NCI-H2029 (cell line): ENCODE measurements around the gene AZU1.

Experiments used
- DNase-seq: peaks from one replicate; lab custom pipeline; 2025; lab: John Stamatoyannopoulos, UW

AZU1 gene

DNA sequence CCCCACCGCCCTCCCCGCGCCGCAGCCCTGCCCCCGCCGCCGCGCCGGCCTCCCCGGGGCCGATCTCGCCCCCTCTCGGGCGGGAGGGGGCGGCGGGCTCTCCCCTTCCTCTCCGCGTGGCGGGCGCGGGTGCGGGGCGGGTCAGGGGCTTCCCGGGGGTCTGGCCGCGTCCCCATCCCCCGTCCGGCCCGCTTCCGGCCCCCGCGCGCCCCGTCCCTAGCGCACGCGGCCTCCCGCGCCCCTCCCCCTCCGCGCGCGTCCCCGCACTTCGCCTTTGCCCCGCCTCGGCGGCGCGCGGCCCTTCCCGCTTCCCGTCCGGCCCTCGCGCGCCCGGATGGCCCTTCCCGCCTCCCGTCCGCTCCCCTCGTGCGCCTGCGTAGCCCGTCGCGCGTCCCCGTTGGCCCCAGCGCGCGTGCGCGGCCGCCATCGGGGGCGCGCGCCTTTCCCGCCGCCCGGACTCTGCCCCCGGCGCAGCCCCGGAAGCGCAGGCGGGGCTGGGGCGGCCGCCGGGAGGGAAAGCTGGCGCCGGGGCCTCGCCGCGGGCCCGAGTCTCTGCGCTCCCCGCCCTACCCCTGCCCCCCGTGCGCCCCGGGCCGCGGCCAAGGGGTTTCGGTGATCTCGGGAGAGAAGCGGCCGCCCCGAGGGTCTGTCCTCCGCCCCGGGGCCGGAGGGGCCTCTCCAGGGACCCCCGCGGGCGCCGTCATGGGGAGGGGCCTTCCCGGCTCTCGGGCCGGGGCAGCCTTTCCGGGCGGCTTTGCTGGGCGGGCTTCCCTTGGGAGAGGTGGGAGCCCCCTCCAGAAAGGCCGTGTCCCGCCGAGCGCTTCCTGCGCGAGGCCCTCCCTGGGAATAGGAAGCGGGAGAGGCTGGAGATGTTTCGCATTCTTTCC lies 29.9 kb upstream of the AZU1 start:
- peak; percentile 87 for DNase-seq

DNA sequence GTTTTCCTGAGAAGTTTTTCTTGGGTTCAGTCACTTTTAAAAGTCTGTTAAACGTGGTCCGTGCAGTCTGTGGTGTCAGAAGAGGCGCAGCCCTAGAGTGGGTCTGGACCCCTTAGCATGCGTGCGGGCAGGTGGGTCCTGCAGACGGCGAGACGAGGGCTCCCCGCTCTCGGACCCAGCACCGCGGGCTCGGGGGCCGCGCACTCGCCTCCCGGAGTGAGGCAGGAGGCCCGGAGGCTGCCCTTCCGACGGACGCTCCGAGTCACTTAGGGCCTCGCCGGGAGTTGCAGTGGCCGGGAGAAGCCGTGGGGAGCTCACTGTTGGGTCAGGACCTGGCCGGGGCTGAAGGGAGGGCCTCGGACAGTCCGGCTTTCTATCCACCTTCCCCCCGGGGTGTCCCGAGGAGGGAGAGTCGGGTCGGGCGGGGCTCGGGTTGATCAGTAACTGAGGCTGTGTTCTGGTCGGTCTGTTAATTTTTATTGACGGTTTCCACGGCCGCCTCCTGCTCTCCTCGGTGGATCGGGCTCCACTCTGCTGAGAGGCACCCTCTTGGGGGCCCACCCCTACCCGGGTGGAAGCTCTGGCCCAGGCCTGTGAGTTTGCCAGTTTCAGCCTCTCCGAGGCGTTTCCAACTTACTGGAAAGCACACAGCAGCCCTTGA lies 29.1 kb upstream of the AZU1 start:
- DNase-seq: no peak

DNA sequence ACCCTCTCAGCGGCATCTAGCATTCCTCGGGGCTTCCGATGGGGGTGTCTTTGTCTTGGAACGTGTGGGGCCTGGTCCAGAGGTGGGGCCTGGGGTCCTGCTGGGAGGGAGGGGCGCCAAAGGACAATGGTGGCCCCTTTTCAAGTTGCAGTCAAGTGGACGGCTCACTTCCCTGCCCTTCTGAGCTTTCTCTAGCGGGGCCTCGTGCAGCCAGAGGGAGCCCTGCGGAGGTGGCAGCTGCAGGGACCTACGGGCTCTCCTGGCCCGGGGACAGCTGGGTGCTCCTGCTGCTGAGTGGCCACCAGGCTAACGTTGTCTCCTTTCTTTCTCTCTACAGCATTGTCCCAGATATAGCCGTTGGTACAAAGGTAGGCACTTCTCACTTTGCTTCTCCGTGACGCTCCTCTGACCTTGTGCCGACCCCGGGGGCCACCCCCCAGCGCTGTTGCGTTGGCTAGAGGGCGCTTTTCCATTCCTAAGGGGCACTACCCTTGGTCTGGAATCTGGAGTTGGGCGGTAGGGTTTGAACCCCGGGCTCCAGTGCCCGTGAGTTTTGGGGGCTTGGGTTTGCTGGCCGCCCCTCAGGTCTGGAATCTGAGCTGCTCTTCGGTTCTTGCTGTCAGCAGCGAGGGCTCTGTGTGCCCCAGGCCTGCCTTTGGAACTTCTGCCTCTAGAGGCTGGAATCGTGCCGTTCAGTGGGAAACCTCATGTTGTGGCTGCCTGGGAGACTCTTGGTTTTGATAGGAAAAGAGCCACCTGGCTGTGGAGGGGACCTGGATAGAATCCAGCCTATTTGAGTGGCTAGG lies 28.4 kb upstream of the AZU1 start:
- no peak for DNase-seq

DNA sequence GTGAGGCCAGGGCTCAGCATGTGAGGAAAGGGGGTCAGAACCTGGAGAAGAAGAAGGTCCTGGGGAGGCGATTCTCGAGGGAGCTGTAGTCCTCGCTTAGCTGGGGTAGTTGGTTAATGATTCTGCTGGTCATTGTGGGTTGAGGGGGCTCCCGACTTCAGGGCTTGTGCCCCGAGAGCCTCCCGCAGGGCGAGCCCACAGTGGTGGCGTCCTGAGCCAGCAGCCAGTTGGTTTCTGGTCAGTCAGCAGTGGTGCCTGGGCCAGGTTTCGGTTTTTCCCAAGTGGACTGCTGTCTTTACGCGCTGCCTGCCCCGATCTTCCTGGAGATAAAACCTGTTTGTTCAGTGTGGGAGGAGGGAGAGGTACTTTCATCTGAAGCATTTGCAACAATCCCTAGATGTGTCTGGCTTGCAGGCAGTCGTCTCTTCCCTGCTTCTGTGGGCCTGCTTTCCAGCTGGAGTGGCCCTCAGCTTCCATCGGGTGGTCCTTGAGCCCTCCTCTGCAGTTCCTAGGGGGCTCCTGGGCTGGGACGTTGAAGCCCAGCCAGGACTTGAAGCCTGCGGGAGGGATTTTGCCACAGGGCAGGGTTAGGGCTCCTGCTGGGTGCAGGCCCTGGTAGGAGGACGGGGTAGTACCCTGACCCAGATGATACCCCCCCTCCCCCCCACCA lies 27.1 kb upstream of the AZU1 start:
- no peak for DNase-seq

DNA sequence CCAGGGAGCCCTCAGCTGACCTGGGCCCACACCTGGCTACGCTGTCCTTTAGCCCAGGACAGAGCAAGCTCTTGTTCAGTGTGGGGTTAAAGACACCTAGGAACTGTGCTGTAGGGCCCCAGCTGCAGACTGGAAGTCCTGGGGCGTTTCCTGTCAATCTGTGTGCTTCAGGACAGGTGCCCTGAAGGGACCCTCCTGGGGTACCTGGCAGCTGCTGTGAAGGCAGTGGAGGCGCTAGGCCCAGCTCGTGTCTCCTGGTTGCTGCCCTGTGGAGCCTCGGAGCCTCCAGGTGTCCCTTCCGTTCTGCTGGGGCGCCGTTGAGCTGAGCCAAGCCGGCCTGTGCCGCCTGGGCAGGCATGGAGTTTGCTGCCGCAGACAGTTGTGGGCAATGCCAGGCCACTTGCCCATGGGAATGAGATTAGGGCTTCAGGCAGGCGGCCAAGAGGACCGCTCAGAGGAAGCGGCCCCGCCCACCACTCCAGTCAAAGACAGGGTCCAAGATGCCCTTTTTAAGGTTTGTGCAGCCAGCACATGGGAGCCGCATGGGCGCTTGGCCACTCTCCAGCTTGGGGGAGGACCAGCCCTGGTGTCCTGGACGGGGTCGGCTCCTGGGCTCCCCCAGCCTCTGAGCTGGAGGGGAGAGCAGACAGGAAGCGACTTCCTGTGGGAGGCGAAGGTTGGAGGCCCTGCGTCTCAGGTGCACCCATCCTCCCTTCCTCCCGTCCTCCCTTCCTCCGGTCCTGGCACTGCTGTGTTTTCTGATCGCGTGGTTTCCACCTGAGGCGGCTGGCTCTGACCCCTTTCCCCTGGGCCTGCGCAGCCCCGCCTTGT lies 26.4 kb upstream of the AZU1 start:
- peak; percentile 75 for DNase-seq

DNA sequence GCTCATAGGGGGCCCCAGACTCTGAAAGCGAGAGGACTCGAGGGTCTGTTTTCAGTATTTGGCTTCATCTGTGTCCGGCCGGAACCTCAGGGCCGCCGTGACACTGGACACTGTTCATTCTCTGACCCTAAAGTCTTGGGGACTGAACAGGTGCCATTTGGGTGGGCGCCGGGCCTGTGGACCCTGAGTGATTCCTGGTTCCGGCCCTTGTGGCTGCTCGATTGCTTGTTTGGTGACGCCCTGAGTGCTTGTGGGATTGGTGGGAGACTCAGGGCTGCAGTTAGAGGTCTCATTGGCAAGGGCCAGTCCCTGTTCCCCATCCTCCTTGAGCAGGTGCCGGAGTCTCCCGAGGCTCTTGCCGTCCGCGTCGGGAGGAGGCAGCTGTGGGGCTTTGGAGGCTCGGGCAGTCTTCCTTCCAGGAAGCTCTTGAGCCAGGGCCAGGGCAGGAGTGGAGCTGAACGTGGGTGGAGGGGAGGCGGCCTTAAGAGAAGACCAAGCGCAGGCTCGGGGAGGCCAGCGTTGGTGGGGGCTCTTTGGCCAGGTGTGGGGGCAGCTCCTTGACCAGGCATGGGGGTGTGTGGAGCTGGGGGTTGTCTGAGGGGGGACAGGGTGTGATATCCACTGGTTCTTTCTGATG lies 25.7 kb upstream of the AZU1 start:
- DNase-seq: no peak

DNA sequence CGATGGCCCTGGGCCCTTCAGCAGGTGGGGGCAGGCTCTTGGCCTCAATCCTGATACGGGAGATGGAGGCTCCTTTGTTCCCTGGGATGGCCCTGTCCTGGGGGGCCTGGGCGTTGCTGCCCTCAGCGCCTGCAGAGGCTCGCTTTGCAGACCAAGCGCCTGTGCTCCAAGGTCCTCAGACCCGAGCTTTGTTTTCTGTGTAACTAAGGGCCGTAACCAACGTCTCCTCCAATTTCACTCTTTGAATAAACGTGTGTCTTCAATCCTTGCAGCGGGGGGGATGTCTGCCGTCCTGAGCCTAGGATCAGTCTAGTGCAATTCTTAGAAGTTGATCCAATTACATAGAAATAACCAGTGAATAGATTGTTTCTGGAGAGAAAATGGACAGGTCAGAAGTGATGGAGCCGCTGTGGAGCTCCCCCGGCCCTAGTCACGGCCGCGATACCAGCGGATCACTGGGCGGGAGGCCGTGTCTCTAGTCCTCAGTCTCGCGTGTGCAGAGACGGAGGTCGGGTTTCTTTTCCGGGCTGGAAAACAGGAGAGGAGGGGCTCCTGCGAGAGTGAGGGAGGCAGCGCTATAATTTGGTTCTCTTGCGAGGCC lies 25.0 kb upstream of the AZU1 start:
- DNase-seq: peak; percentile 40

DNA sequence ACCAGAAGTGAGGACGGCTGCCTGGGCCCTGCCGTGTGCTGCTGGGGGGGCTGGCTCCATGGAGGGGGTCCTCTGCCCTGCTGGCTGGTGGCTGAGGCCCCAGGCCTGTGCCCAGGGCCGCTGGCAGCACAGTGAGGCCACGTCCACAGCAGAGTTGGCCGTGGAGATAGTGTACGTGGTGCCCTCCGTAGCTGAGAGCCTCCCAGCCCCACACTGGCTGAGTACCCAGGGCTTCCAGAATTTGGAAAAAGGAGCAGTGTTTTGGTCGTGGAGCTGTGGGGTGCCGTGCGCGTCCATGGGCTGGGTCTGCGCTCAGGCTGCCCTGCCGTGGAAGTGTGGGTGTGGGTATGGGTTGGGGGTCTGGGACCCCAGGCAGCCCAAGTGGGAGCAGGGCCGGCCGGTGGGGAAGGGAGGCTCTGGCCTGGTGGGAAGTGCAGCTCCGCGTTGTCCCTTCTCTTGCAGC lies 24.5 kb upstream of the AZU1 start:
- DNase-seq: no peak

DNA sequence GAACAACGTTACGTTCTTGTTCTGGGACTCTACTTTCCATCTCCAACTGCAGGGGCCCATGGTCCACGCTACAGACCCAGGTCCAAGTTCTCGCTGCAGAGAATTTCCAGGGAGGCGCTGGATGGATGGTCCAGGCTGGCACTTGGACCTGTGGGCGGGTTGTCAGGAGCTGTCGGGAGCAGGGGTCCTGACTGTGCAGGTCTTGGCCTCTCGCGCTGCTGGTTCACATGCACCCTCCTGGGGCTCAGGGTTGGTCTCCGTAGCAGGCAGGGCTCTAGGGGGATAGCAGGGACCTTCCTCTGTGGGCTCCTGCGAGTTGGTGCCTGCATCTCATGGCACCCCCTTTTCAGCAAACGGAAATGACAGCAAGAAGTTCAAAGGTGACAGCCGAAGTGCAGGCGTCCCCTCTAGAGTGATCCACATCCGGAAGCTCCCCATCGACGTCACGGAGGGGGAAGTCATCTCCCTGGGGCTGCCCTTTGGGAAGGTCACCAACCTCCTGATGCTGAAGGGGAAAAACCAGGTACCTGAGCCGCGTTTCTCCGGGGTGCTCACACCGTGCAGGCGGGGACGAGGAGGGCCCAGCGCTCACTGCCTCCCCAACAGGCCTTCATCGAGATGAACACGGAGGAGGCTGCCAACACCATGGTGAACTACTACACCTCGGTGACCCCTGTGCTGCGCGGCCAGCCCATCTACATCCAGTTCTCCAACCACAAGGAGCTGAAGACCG lies 23.8 kb upstream of the AZU1 start:
- DNase-seq: no peak

DNA sequence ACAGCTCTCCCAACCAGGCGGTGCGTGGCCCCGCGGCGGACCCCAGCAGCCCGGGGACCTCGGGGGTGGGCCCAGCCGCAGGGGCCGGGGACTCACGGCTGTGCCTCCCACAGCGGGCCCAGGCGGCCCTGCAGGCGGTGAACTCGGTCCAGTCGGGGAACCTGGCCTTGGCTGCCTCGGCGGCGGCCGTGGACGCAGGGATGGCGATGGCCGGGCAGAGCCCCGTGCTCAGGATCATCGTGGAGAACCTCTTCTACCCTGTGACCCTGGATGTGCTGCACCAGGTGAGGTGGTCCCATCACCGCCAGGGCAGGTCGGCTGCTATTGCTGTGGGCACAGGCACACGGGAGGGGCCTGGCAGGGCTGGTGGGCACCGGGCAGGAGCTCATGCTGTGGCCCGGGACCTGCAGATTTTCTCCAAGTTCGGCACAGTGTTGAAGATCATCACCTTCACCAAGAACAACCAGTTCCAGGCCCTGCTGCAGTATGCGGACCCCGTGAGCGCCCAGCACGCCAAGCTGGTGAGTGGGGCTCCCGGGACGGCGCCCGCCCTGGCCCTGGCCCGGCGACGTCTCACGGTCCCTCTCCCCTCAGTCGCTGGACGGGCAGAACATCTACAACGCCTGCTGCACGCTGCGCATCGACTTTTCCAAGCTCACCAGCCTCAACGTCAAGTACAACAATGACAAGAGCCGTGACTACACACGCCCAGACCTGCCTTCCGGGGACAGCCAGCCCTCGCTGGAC lies 23.0 kb upstream of the AZU1 start:
- no peak for DNase-seq

DNA sequence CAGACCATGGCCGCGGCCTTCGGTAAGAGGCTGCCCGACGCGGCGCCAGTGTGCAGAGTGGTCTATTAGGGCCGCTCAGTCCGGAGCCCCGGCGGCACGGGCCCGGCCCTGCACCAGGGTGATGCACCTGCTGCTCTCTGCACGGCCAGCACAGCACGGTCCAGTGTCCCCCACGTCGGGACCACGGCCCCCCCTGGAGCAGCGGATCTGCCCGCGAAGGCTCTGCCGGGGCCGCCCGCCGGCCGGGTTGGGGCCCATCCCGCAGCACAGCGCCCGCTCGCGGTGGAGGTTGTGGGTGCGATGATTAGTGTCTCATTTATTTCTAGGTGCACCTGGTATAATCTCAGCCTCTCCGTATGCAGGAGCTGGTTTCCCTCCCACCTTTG lies 22.5 kb upstream of the AZU1 start:
- DNase-seq: no peak

DNA sequence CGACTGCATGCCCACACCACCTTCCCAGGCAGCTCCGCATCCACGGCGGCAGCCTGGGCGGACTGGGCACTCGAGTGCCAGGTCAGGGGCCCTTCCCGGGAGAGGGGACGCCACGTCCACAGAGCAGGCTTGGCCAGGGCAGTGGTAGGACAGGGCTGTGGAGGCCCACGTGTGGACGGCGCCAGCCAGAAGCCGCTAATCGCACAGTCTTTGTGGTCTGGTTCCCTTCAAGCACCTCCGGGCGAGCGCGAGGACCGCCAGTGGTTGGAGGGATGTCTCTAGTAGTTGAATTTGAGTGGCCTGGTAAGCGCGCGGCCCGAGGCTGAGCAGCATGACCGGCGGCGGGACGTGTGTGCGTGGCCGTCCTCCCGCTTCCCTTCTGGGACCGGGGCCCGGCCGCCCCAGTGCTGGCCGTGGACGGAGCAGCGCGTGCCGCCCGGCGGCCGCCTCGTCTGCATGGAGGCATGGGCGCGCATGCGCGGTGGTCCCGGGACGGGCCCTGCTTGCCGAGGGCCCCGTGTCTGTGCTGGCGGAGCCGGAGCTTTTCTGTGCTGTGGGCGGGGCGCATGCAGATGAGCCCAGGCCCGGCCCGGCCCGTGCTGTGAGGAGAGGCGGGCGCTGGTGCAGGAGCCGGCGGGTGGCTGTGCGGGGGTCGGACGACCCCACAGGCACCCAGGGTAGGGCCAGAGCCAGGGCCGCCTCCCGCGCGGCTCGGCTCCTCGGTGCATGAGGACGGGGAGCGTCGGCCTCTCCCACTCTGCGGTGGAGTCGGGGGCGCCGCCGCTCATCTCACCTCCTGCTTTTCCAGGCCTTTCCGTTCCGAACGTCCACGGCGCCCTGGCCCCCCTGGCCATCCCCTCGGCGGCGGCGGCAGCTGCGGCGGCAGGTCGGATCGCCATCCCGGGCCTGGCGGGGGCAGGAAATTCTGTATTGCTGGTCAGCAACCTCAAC lies 21.8 kb upstream of the AZU1 start:
- DNase-seq: no peak

DNA sequence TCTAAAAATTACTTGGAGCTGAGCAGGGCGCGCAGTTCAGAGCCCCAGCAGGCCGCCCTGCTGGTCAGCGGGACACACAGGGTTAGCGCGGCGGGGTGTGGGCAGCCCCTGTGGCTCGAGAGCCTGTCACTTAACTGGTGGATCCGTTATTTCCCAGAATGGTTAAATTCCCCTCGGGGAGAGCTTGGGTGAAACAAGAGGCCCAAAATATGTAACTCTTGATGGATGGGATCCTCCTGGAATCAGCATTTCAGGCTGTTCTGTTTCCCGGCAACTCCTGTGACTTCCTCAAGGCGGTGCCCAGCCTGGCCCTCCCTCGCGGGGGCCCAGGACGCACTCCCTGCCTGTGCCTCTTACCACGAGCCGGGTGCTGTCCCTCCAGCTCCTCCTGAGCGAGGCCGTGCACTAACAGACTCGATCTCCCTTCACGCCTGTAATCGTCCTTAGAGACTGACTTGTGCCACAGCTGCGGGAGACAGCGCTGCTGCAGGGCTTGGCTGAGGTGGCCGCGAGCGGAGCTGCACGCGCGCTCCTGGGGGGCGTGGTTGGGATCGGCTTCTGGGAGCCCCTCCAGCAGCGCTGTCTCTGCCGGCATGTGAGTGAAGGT lies 20.7 kb upstream of the AZU1 start:
- no peak for DNase-seq

DNA sequence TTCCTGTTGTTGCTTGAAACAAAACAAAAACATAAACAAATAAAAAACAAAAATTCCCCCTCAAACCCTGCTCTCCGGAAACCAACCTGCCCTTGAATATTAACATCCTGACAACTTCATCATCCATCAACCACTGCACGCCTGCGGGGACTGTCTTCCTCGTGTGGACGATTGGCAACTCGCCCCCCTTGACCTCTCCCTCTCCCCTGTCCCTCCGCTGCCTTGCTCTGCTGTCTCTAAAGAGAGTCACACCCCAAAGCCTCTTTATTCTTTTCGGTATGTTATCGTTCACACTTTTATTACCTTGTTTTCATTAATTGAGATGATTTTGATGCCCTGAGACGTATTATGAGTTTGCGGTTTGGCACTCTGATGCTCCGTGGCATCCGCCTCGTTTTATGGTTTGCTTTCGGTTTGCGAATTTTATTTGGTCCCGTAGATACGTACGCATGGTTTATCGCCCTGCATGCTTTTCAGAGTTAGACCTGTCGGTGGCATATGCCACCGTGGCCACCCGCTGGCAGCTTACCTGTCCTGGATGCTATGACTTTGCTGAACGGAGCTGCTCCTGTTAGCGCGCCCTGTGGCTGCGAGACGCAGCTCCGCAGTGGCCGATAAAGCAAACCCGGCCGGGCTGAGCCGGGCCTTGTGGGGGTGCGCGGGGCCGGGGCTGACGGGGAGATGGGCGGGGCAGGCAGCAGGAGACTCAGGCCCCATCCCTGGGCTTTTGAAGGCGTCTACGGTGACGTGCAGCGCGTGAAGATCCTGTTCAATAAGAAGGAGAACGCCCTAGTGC lies 19.8 kb upstream of the AZU1 start:
- no peak for DNase-seq

DNA sequence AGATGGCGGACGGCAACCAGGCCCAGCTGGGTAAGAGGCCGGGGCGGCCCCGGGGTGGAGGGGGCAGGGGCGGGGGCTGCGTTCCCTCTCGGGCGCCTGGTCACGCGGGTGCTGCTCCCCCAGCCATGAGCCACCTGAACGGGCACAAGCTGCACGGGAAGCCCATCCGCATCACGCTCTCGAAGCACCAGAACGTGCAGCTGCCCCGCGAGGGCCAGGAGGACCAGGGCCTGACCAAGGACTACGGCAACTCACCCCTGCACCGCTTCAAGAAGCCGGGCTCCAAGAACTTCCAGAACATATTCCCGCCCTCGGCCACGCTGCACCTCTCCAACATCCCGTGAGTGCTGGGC lies 19.2 kb upstream of the AZU1 start:
- no peak for DNase-seq

DNA sequence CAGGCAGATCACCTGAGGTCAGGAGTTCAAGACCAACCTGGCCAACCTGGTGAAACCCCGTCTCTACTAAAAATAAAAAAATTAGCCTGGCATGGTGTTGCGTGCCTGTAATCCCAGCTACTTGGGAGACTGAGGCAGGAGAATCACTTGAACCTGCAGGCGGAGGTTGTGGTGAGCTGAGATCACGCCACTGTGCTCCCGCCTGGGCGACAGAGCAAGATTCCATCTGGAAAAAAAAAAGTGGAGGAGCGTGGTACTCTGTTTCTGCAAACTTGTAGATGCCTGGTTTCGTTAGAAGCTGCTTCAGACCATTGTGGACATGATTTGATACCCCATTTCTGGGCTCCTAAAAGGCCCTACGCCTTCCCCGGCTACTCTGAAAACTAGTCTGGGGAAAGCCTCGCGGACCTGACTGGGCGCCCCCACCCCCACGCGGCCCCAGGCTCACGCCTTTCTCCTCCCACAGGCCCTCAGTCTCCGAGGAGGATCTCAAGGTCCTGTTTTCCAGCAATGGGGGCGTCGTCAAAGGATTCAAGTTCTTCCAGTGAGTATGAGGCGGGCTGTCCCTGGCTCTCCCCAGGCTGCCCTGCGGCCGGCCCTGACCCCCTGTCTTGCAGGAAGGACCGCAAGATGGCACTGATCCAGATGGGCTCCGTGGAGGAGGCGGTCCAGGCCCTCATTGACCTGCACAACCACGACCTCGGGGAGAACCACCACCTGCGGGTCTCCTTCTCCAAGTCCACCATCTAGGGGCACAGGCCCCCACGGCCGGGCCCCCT lies 17.4 kb upstream of the AZU1 start:
- no peak for DNase-seq
